HEK293T (cell line): ENCODE results near the gene PLBD1.
A peak's percentile ranks its signal among the peaks of the same experiment; 100 is the strongest.

ENCODE experiments used
- CTCF ChIA-PET: fragments of 350-600 bp; formaldehyde crosslinking; extraction: SDS; loops from one replicate; lab custom pipeline; 2021; ENCODE audit warnings: antibody characterized with exemption, inconsistent platforms; lab: Yijun Ruan, JAX
- POLR2A ChIA-PET: fragments of 350-600 bp; formaldehyde crosslinking; extraction: SDS; loops from one replicate; lab custom pipeline; 2020; ENCODE audit warnings: antibody characterized with exemption, inconsistent platforms; lab: Yijun Ruan, JAX
- DNase-seq: peaks from one replicate; pipeline ENCODE4 v3.0.0; 2012; ENCODE audit warnings: mixed read lengths; ENCODE audit errors: extremely low spot score
- ARNT ChIP-seq: fragments of 450-650 bp; IDR thresholded peaks from 2 replicates; pipeline ENCODE4 v1.6.1; 2017; ENCODE audit warnings: mild to moderate bottlenecking
- BHLHE40 ChIP-seq: fragments of 450-650 bp; IDR thresholded peaks from 2 replicates; pipeline ENCODE4 v1.6.1; 2016; ENCODE audit warnings: mild to moderate bottlenecking, moderate library complexity, borderline replicate concordance
- CTBP1 ChIP-seq: fragments of 450-650 bp; IDR thresholded peaks from 2 replicates; pipeline ENCODE4 v1.6.1; 2016; ENCODE audit warnings: borderline replicate concordance
- ELF4 ChIP-seq: fragments of 450-650 bp; IDR thresholded peaks from 2 replicates; pipeline ENCODE4 v1.6.1; 2017; ENCODE audit warnings: antibody characterized with exemption
- FOXA1 ChIP-seq: fragments of 450-650 bp; IDR thresholded peaks from 2 replicates; pipeline ENCODE4 v1.6.1; 2016; ENCODE audit warnings: mild to moderate bottlenecking
- FOXK2 ChIP-seq: fragments of 450-650 bp; IDR thresholded peaks from 2 replicates; pipeline ENCODE4 v1.6.1; 2016; ENCODE audit warnings: mild to moderate bottlenecking
- FOXM1 ChIP-seq: fragments of 450-650 bp; IDR thresholded peaks from 2 replicates; pipeline ENCODE4 v1.6.1; 2017; ENCODE audit warnings: mild to moderate bottlenecking, borderline replicate concordance
- HDGF ChIP-seq: fragments of 450-650 bp; IDR thresholded peaks from 2 replicates; pipeline ENCODE4 v1.6.1; 2017; ENCODE audit warnings: antibody characterized with exemption, borderline replicate concordance
- L3MBTL2 ChIP-seq: fragments of 450-650 bp; conservative IDR thresholded peaks from 2 replicates; pipeline ENCODE4 v1.6.1; 2016; ENCODE audit warnings: mild to moderate bottlenecking
- LEF1 ChIP-seq: fragments of 450-650 bp; IDR thresholded peaks from 2 replicates; pipeline ENCODE4 v1.6.1; 2017; ENCODE audit warnings: mild to moderate bottlenecking, borderline replicate concordance
- NFRKB ChIP-seq: fragments of 450-650 bp; IDR thresholded peaks from 2 replicates; pipeline ENCODE4 v1.6.1; 2016; ENCODE audit warnings: mild to moderate bottlenecking, moderate library complexity
- SP1 ChIP-seq: fragments of 450-650 bp; IDR thresholded peaks from 2 replicates; pipeline ENCODE4 v1.6.1; 2017
- SUZ12 ChIP-seq: fragments of 450-650 bp; IDR thresholded peaks from 2 replicates; pipeline ENCODE4 v1.6.1; 2016; ENCODE audit warnings: mild to moderate bottlenecking
- TARDBP ChIP-seq: fragments of 450-650 bp; IDR thresholded peaks from 2 replicates; pipeline ENCODE4 v1.6.1; 2016
- ZNF384 ChIP-seq: fragments of 450-650 bp; IDR thresholded peaks from 2 replicates; pipeline ENCODE4 v1.6.1; 2016
- TF ChIP-seq, protein P1 (sequence below): fragments of 450-650 bp; IDR thresholded peaks from 2 replicates; pipeline ENCODE4 v1.6.1; 2016

The PLBD1 gene

GRCh38 chr12:14482886-14483285 is 84.8 kb downstream of the PLBD1 start:
- ChIA-PET CTCF (no interaction called here), POLR2A (no interaction called here)
- TF ChIP-seq SUZ12 (no peak), FOXA1 (no peak), LEF1 (no peak), L3MBTL2 (no peak), CTBP1 (no peak), NFRKB (no peak), TARDBP (no peak), ELF4 (no peak)
- TF ChIP-seq, protein P1, sequence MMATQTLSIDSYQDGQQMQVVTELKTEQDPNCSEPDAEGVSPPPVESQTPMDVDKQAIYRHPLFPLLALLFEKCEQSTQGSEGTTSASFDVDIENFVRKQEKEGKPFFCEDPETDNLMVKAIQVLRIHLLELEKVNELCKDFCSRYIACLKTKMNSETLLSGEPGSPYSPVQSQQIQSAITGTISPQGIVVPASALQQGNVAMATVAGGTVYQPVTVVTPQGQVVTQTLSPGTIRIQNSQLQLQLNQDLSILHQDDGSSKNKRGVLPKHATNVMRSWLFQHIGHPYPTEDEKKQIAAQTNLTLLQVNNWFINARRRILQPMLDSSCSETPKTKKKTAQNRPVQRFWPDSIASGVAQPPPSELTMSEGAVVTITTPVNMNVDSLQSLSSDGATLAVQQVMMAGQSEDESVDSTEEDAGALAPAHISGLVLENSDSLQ: no peak
- no peak for DNase-seq

- TF ChIP-seq LEF1 (no peak), ARNT (no peak), BHLHE40 (no peak), FOXM1 (no peak), HDGF (no peak), CTBP1 (no peak), FOXA1 (no peak), ELF4 (no peak), TARDBP (no peak), FOXK2 (no peak), NFRKB (no peak), ZNF384 (no peak), SUZ12 (no peak), SP1 (no peak)
- TF ChIP-seq, protein P1: no peak
- ChIA-PET POLR2A (no interaction called here), CTCF (no interaction called here)
- no peak for DNase-seq
These were observed 85.3 kb downstream of the PLBD1 start for GRCh38 chr12:14482361-14482760.

DNA sequence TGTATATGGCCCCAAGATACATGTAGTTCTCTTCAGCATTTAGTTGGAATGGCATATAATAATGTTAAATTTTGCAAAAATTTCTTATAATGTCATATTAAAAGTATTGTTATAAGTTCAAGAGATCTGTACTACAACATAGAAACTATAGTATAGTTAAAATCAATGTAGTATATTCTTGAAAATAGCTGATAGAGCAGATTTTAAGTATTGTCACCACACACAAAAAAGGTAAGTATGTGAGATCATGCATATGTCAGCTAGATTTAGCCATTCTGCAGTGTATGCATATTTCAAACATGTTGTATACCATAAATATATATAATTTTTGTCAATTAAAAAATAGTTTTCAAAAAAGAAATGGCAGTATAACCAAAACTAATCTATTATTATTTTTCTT is 86.5 kb downstream of the PLBD1 start:
- ChIA-PET CTCF (interaction anchor here (0.6 kb wide), 1 partner anchor 1583 kb away, joined by 15 read pairs; no protein-coding TSS in a partner anchor), POLR2A (no interaction called here)
- TF ChIP-seq SP1 (no peak), HDGF (no peak), LEF1 (no peak), FOXM1 (no peak), FOXA1 (no peak), ZNF384 (no peak), NFRKB (no peak), ELF4 (no peak), FOXK2 (no peak), L3MBTL2 (no peak), SUZ12 (no peak), ARNT (no peak), BHLHE40 (no peak), TARDBP (no peak)
- TF ChIP-seq, protein P1: no peak

DNA sequence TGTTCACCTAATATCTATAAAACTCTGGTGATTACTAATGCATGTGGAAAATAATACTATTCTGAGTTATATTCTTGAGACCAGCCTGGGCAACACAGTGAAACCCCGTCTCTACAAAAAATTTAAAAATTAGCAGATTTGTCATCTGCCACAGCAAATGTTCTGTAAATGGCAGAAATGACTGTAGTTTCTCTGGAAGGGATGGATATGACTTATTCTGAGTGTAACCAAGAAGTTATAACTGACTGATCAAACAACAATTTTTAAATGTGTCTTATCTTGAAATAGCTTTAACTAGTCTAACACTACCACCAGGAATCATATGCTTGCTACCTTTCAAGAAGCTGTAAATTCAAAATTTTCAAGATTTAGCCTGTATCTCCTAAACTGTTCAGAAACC is 88.7 kb downstream of the PLBD1 start:
- CTCF ChIA-PET: no interaction called here
- DNase-seq: no peak

More for the DNA sequence above, 86.5 kb downstream of the PLBD1 start:
- no peak for DNase-seq

DNA sequence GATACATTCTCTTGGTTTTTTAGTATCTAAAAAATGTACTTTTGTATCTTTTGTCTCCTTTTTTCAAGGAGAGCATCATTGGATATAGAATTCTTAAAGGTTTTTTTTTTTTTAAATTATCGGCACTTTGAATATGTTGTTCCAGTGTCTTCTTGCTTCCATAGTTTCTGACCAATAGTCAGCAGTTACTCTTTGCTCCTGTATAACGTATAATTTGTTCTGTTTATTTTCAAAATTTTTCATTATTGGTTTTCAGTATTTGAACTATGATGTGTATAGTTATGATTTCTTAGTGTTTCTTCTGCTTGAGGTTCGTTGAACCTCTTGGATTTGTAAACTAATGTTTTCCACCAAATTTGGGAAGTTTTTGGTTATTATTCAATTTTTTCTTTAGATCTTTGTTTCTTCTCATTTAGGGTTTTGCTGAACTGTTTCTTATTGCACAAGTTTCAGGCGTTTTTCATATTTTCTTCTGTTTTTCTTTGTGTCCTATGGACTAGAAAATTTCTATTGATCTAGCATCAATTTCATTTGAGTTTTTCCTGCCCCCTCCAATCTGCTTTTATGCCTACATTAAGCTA is 93.9 kb downstream of the PLBD1 start:
- ChIA-PET POLR2A (no interaction called here), CTCF (no interaction called here)
- no peak for DNase-seq
- no peak for TF ChIP-seq NFRKB
- peak; percentile 74; the same call in 1 of the 2 replicates for TF ChIP-seq FOXM1

More for the DNA sequence above, 88.7 kb downstream of the PLBD1 start:
- TF ChIP-seq TARDBP: no peak
- no peak for TF ChIP-seq FOXK2
- TF ChIP-seq SP1: no peak
- TF ChIP-seq HDGF: no peak
- no peak for TF ChIP-seq ELF4
- TF ChIP-seq SUZ12: no peak
- no peak for TF ChIP-seq ZNF384
- no peak for TF ChIP-seq LEF1
- TF ChIP-seq ARNT: no peak
- no peak for TF ChIP-seq CTBP1
- POLR2A ChIA-PET: no interaction called here

DNA sequence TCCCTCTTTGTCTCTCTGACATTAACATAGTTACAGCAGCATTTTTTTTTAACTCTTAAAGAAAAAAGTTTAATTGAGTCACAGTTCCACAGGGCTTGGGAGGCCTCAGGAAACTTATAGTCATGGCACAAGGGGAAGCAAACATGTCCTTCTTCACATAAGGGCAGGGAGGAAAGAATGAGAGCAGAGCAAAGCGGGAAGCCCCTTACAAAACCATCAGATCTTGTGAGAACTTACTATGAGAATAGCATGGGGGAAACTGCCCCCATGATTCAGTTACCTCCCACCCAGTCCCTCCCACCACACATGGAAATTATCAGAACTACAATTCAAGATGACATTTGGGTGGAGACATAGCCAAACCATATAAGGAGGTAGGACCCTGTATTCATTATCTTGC is 96.2 kb downstream of the PLBD1 start:
- ChIA-PET CTCF (no interaction called here), POLR2A (no interaction called here)
- no peak for DNase-seq
- TF ChIP-seq, protein P1: no peak
- TF ChIP-seq SP1 (no peak), LEF1 (no peak), NFRKB (no peak), TARDBP (no peak)
